HG03045 (cell line): ENCODE measurements around the gene UBR3.

Source experiments
- ATAC-seq: cut with Tn5 transposase; IDR thresholded peaks from one replicate; pipeline ENCODE4 v1.9.1; 2021; ENCODE audit warnings: mild to moderate bottlenecking, moderate library complexity; ENCODE audit not compliant: unreplicated experiment

The UBR3 gene

GRCh38 chr2:170038734-170039133 is 211.5 kb downstream of the UBR3 start:
- ATAC-seq = no peak

GRCh38 chr2:170039401-170040172 is 212.3 kb downstream of the UBR3 start:
- no peak for ATAC-seq

- ATAC-seq = no peak
Observed at GRCh38 chr2:170044751-170045478, 217.7 kb downstream of the UBR3 start.

DNA sequence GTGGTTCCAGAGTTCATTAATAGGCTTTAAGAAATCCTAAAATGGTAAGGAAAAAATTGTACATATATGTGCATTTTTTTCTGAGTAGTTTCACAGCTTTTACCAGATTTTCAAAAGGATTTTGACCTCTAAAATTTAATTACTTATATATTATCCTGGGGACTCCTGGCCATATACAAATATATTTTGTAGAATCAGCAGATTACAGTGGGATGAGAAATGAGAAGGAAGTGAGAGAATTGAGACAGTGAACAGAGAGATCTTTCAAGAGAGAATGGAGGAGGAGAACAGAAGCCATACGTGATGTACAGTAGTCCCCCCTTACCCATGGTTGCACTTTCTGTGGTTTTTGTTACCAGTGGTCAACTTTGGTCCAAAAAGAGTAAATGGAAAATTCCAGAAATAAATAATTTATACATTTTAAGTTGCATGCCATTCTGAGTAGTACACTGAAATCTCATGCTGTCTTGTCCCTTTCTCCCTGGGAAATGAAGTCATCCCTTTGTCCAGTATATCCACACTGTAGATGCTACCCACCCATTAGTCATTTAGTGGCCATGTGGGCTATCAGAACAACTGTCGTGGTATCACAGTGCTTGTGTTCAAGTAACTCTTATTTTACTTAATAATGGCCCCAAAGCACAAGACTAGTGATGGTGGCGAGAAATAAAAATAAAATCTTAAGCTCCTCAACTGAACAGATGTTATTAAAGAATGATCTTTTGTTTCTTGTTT is 220.2 kb downstream of the UBR3 start:
- ATAC-seq = no peak

DNA sequence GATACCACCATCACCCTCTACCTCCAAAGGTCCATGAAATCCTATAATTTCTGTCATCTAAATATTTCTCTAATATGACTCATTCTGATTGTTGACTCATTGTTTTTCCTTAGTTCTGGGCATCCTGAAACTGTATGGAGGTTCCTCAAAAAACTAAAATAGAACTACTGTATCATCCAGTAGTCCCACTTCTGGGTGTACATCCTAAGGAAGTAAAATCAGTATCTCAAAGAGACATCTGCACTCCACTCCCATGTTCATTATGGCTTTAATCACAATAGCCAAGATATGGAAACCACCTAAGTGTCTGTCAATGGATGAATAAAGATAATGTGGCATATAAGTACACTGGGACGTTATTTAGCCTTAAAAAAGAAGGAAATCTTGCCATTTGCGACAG is 224.9 kb downstream of the UBR3 start:
- ATAC-seq = no peak

DNA sequence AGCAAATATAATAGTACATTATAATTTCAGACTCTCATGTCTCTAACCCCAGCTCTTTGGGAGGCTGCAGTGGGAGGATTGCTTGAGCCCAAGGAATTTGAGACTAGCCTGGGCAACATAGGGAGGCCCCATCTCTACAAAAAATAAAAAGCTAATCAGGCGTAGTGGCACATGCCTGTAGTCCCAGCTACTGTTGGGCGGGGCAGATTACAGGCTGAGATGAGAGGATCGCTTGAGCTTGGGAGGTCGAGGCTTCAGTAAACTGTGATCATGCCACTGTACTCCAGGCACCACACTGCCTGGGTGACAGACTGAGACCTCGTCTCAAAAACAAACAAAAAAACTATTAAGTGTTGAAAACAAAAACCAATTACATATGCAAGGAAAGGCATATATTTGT is 227.7 kb downstream of the UBR3 start:
- ATAC-seq = no peak

DNA sequence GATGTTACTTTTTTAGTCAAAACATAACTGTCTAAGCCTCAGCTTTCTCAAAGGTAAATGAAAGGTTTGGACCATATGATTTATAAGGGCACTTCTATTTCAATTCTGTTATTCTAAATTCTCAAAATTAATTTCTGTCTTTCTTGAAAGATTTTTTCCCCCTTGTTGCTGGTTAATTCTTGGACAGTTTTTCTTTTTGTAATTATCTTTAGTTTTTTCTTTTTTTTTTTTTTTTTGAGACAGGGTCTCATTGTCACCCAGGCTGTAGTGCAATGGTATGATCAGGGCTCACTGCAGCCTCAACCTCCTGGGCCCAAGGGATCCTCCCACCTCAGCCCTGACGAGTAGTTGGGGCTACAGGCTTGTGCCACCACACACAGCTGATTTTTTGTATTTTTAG is 229.6 kb downstream of the UBR3 start:
- no peak for ATAC-seq

GRCh38 chr2:170063456-170064235 is 236.4 kb downstream of the UBR3 start:
- ATAC-seq = no peak

- ATAC-seq = no peak
Observed at GRCh38 chr2:170070778-170071177, 243.5 kb downstream of the UBR3 start.

DNA sequence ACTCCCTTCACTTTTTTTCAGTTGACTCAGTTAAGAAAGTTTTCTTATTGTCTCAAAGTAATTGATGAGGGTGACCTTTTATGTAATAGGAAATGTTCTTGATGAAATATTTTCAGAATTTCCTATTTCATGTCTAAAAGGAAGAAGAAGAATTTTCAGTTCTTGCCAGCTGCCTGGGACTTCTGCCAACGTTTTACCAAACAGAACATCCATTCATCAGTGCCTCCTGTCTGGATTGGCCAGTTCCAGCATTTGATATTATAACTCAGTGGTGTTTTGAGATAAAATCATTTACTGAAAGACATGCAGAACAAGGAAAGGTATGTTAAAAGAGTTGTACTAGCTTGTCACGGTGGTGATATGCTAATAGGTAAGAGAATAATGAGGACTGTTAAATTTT is 246.0 kb downstream of the UBR3 start:
- ATAC-seq = no peak

DNA sequence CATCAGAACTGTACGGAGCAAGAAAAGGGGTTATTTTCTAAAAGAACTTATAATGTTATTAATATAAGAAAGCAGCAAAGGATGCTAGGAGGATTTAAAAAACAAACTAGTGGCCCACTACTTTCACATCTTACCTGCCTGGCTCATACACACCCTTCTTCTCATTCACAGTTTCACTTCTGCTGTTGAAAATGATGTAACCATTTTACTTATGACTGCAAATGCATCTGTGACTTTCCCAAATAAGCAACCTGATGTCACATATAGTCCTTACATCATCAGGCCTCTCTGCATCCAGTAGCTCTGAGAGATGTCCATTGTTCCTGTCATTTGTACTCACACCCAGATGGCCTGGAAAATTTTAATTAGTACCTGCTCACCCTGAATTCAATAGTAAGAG is 248.9 kb downstream of the UBR3 start:
- ATAC-seq = no peak

GRCh38 chr2:170077830-170078569 is 250.7 kb downstream of the UBR3 start:
- no peak for ATAC-seq

DNA sequence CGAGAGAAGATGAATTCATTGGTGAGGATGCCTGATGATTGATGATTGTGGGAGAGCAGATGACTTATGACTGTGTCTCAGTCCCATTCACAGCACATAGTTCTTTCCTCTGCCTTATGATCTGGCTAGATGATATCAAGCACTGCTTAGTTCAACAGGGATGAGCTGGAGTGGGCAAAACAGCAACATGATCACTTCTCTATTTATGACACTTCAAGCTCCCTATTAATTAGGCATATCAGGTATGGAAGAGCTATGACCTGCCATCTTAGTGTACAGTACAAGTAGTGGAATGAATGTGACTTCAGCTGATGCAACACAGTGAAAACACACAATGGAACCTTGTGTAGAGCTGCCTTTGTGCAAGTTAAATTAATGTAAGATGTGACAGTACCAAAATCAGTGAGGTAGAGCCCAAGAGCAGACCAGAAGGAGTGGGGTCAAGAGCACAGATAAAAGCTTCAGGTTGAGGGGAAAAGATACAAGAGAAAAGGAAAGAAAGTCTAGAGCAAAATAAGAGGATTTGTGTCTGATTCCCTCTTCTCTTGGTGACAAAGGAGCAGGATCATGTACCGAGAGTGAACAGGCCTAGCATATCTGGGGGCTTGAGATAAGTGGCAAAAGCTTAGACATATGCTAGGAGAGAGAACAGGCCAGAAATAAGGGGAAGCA is 257.7 kb downstream of the UBR3 start:
- no peak for ATAC-seq

- ATAC-seq = no peak
Observed at GRCh38 chr2:170086117-170086688, 258.9 kb downstream of the UBR3 start.

DNA sequence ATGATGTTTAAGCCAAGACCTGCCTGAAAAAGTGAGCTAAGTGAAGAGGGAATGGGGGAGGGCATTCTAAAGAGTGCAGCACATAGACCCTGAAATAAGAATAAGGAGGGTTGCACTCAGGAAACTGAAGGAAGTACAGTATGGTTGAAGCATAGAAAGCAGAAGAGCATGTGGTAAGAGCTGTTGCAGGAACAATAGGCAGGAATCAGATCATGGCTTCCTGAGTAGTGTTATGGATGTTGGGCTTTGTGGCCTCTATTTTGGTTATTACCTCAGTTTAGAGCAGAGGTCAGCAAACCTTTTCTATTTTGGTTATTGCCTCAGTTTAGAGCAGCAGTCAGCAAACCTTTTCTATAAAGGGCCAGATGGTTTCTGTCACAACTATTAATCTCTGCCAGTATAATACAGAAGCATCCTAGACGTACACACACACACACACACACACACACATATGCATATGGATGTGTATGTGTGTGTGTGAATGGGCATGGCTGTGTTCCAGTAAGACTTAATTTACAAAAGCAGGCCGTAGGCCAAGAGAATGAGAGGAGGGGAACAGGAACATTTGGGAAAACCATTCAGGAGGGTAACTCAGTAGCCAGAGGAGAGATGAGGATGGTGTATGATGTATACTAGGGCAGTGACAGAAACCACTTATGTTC is 259.6 kb downstream of the UBR3 start:
- ATAC-seq = no peak

- ATAC-seq = no peak
Observed at GRCh38 chr2:170087413-170087793, 260.1 kb downstream of the UBR3 start.

DNA sequence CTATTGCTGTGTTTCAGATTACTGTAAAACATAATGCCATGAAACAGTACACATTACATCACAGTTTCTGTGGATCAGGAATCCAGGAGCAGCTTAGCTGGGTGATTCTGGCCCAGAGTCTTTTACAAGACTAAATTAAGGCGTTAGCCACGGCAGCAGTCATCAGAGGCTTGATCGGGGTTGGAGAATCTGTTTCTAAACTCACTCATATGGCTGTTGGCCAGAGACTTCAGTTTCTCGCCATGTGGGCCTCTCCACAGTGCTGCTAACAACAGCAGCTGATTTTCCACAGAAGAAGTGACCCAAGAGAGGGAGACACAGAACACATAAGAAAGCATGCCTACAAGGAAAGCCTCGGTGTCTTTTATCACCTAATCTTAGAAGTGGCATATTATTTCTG is 261.5 kb downstream of the UBR3 start:
- ATAC-seq = no peak

DNA sequence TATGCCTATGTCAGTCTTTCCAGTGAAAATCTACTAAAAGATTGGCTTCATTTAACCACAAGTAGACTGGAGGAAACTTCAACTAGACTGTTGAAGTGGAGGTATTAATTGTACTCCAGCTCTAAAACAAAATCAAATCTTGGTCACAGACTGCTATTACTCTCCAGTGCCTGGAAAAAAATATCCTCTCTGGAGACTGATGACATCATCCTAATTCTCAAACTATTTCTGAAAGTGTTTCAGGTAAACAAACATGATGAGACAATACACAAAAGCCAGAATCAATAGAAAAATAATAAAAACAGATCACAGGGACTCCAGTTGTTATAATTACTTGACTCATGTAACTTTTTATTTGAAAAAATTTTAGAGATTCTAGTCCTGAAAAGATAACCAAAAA is 263.0 kb downstream of the UBR3 start:
- ATAC-seq = no peak

DNA sequence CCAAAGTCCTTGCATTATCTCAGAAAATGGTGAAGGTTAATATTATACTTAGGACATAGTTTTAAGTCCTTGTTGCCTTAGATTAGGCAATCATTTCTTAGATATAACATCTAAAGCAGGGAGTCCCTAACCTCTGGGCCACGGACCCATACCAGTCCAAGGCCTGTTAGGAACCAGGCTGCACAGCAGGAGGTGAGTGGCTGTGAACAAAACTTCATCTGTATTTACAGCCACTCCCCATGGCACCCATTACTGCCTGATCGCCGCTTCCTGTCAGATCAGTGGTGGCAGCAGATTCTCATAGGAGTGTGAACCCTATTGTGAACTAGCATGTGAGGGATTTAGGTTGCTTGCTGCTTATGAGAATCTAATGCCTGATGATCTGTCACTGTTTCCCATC is 264.2 kb downstream of the UBR3 start:
- ATAC-seq = no peak
